Activated CD4-positive, alpha-beta T cell treated with anti-CD3 and anti-CD28 coated beads, Interleukin-2, amount 50 U/mL, for 1 hour (primary cell): ENCODE results near the gene POU2AF2.
"Not testable (repeated sequence)": the region's sequence is repeated elsewhere in the genome, so short reads cannot be mapped to it uniquely, and the experiment has no call there.

Experiments
- DNase-seq: peaks from one replicate; pipeline ENCODE4 v3.0.0-alpha.2; 2020

The POU2AF2 gene

DNA sequence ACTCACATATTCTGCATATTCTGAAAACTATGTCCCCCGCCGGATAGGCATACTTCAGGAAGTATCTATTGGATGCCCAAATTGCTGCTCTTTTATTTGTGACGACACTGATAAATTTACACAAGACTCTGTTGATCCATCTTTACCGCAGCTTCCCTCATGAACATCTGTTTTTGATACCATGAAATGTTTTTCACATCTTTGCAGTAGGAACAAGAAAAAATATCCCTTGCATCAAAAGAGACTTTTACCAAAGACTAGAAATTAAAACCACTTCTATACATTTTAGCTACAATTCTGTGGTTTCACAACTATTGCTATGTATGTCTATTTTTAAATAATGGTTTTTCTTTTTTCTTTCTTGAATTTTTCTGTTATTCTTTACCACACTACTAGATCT is 15.3 kb downstream of the POU2AF2 start:
- no peak for DNase-seq

GRCh38 chr11:111264646-111265045 is 19.1 kb downstream of the POU2AF2 start:
- DNase-seq, result no peak

DNA sequence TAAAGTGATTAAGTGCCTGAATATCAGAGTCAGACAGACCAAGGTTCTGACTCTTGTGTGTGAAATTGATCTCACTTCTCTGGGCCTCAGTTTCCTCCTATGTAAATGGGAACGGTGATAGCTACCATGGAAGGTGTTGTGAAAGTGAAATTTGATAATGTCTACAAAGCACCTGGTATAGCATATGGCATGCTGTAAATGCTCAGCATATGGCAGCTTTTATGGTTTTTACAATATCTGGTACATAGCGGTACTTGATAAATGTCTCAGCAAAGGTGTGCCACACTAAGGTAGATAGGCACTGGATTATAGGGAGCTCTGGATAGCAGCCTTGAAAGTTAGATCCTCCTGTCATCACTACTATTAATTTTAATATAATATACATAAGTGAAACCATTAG is 19.9 kb downstream of the POU2AF2 start:
- no peak for DNase-seq

DNA sequence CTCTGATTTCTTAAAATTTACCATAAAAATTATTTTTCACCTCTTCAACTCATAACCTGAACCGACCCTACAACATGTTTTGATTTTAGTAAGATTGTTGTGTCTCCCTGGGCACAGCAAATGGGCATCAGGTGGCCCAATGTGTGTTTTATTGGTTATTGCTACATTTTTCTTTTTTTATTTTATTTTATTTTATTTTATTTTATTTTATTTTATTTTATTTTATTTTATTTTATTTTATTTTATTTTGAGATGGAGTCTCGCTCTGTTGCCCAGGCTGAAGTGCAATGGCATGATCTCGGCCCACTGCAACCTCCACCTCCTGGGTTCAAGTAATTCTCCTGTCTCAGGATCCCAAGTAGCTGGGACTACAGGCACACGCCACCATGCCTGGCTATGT is 22.8 kb downstream of the POU2AF2 start:
- DNase-seq, result not testable (repeated sequence)

GRCh38 chr11:111269146-111269868 is 23.8 kb downstream of the POU2AF2 start:
- DNase-seq, result no peak

- DNase-seq, result no peak
Observed at GRCh38 chr11:111272420-111272819, 26.9 kb downstream of the POU2AF2 start.

DNA sequence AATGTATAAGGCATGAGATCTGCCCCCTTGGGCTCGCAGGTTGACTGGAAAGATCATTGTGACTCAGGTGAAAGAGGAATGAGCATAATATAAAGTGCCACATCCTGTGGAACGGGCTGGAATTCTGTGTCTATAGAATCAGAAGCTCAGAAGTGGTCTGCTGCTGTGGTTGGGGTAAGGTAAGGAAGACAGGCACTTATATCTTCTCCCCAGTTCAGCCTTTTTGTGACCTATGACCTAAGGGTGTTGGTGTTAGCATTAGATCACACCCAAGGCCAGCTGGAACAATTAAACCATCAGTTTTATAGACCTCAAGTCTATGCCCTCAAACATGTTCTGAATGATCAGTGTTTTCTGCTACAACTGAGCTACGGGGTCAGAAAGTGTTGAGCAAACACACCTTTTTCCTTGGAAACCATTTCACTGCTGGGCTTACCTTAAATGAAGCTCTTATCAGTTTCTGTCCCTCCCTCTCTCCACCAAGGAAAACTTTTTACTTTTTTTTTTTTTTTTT is 37.1 kb downstream of the POU2AF2 start:
- no peak for DNase-seq

DNA sequence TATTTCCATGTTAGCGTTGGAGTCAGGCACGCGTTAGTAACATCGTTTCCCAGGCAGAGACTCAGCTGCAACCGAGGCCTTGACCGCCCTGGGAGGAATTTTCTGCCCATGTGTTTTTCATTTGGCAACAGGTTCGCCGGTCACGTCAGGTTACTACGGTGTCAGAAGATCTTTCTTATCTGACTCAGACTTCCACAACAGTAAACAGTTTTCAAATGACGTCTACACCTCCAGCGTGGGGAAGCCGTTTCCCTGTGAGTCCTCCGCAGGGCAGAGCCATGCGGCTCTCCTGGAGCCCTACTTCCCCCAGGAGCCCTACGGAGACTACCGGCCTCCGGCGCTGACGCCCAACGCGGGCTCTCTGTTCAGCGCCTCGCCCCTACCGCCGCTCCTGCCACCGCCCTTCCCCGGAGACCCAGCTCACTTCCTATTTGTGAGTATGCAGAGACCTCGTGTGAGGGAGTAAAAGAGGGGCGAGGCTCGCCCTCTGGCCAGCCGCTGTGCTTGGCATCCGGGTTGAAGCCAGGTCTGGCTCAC is 38.5 kb downstream of the POU2AF2 start:
- no peak for DNase-seq

DNA sequence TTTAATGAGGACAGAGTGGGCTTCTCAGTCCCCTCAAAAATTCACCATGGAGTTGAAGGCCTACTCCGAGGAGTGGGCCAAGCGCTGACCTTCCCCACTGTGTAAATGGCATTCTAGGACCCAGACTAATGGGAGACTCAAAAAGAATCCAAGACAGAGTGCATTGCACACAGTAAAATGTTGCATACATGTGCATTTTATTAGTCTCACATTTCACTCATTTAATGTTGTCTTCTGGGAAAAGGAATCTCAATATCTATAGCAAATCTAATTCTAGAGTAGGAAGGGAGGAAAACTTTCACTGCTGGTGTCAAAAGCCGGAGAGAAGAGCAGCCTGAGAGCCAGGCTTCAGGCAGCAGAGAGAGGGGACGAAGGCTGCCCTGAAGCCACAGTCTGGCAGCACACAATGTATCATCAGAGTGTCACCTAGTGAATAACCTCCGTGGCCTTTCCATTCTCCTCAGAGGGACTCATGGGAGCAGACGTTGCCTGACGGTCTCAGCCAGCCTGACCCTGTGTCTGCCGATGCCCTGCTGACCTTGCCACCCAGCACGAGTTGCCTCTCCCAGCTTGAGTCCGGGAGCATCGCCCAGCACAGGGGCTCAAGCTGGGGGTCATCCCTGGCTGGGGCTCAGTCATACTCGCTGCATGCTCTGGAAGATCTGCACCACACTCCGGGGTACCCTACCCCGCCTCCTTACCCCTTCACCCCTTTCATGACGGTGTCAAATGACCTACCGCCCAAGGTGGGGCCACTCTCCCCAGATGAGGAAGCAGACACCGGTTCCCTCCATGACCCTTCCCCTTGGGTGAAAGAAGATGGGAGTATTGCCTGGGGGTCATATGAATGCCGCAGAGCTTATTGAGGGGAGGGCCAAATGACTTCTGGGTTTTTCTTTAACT is 39.9 kb downstream of the POU2AF2 start:
- DNase-seq, result no peak

DNA sequence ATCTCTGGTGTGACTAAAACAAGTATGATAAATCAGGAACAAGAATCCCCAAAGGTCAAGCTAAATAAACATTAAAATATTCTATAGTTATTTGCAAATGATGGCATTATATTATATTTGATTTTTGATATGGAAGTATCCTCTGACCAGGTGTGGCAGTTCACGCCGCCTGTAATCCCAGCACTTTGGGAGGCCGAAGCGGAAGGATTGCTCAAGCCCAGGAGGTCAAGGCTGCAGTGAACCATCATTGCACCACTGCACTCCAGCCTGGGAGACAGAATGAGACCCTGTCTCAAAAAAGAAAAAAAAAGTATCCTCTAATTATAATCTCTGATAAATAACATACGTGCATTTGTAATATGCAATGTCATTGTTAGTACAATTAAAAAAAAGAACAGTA is 46.2 kb downstream of the POU2AF2 start:
- no peak for DNase-seq

- not testable (repeated sequence) for DNase-seq
Observed at GRCh38 chr11:111292408-111292807, 46.9 kb downstream of the POU2AF2 start.

DNA sequence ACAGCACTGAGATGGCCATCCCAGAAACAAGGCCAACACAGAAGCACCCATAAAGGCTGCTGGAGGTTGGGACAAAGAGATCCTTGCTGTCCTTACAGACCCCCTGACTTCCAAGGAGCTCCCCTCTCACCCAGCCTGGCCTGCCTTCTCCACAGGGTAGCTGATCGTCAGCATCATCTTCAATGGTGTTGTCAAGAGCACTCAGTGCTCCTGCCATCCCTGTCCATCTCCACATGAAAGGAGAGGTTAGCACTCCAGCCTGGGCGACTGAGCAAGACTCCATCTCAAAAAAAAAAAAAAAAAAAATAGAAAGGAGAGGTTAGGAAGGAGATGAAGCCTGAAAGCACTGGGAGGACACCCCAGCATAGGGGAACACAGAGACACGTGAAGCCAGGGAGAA is 50.7 kb downstream of the POU2AF2 start:
- DNase-seq, result no peak

GRCh38 chr11:111297696-111298095 is 52.2 kb downstream of the POU2AF2 start:
- no peak for DNase-seq

GRCh38 chr11:111298413-111299100 is 53.0 kb downstream of the POU2AF2 start, which contains the start of gene POU2AF3:
Gene POU2AF3, plus strand, starts transcription at chr11:111298546. Its CDS starts 36 bp downstream, at chr11:111298582.
- DNase-seq, result no peak

- DNase-seq, result no peak
Observed at GRCh38 chr11:111299101-111300026, 53.8 kb downstream of the POU2AF2 start.

DNA sequence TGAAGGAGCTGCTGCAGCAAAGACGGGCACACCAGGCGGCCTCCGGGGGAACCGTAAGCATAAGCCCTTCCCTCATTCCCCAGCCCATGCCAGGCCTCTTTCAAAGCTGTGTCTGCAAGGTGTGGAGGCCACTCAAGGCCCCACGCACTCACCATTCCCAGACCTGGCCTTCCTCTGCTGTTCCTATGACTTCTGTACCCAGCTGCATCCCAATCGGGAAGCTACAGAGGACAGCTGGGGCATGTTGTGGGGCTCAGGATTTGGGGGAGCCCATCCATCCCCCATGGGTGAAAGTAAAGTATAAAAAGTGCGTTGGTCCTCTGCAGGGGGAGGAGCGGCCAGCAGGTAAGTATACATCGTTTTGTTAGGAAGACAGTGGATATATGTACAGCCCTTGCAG is 55.0 kb downstream of the POU2AF2 start:
- no peak for DNase-seq

DNA sequence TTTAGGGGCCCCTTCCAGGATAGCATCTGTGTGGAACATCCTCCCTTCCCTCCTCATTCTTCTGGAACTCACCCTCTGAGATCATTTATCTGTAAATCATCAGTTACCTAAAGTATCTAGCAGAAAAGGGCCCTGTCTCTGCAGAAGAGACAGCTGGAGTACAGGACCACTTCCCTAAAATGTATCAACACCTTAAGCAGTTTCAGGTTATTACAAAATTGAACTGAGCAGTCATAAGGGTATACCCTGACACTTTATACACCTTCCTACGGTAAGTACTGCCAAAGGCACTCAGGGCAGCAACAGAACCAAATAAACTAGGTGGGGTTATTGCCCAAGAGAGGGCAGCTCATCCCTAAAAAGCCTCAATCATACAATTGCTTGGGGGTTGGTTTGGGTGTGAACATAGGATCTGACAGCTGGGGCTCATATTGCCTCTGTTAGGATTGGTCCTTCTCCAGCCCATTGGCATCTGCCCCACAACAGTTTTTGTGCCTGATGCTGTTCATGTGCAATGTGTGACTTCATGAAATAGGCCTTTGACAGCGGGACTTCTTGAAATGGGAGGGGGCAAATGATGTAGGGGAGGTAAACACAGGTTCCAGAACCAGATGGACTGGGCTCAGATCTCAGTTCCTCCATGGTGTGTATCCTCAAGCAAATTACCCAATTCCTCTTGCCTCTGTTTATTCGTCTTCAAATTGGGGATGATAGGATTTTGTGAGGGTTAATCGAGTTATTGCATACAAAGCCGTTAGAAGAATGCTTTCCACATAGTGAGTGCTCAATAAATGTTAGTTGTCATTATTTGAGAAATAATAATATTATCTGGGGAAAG is 55.7 kb downstream of the POU2AF2 start:
- no peak for DNase-seq

- DNase-seq, result no peak
Observed at GRCh38 chr11:111301842-111302118, 56.3 kb downstream of the POU2AF2 start.

DNA sequence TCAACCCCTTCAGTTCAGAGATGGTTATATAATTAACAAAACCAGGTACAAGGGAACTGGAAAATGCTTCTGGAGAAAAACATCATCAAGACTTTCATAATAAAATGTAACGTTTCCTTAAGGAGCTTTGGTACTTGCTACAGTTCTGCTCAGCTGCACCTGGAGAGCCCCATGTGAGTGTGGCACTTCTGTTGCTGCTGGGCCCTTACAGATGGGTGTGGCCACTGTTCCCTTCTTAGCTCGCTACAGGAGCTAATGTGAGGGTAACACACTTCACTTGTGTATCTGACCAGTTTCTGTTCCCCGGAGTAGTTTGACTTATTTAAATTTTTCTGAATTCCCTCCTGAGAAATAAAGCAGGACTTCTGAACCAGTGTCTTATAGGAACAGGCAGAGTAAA is 56.8 kb downstream of the POU2AF2 start:
- DNase-seq, result no peak

- DNase-seq, result no peak
Observed at GRCh38 chr11:111303461-111303860, 57.9 kb downstream of the POU2AF2 start.

GRCh38 chr11:111305162-111305802 is 59.8 kb downstream of the POU2AF2 start:
- DNase-seq, result no peak
